GM10266 (cell line): Measurements from ENCODE around the gene ZNF786.
"Not testable (repeated sequence)": the region's sequence is repeated elsewhere in the genome, so short reads cannot be mapped to it uniquely, and the experiment has no call there.

Experiments used
- DNase-seq: peaks from one replicate; pipeline ENCODE4 v3.0.0; 2012; ENCODE audit errors: extremely low spot score
- TF ChIP-seq, protein P1 (sequence below): IDR thresholded peaks from 2 replicates; pipeline ENCODE4 v1.5.1; 2012; ENCODE audit warnings: mild to moderate bottlenecking, low read depth; ENCODE audit not compliant: control insufficient read depth, insufficient read depth; ENCODE audit errors: missing control alignments

The ZNF786 gene

DNA sequence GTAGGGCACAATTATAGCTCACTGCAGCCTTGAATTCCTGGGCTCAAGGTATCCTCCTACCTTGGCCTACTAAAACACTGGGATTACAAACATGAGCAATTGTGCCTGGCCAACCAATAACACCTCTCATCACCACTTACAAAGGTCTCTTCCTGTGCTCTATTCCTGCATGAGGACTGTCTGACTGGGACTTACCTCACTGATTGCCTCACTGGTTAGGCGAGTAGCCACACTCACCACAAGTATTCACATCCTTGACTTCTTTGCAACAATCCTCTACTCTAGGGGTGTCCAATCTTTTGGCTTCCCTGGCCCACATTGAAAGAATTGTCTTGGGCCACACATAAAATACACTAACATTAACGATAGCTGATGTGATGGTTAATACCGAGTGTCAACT, 39.6 kb downstream of the ZNF786 start:
- TF ChIP-seq, protein P1, sequence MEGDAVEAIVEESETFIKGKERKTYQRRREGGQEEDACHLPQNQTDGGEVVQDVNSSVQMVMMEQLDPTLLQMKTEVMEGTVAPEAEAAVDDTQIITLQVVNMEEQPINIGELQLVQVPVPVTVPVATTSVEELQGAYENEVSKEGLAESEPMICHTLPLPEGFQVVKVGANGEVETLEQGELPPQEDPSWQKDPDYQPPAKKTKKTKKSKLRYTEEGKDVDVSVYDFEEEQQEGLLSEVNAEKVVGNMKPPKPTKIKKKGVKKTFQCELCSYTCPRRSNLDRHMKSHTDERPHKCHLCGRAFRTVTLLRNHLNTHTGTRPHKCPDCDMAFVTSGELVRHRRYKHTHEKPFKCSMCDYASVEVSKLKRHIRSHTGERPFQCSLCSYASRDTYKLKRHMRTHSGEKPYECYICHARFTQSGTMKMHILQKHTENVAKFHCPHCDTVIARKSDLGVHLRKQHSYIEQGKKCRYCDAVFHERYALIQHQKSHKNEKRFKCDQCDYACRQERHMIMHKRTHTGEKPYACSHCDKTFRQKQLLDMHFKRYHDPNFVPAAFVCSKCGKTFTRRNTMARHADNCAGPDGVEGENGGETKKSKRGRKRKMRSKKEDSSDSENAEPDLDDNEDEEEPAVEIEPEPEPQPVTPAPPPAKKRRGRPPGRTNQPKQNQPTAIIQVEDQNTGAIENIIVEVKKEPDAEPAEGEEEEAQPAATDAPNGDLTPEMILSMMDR = no peak

DNA sequence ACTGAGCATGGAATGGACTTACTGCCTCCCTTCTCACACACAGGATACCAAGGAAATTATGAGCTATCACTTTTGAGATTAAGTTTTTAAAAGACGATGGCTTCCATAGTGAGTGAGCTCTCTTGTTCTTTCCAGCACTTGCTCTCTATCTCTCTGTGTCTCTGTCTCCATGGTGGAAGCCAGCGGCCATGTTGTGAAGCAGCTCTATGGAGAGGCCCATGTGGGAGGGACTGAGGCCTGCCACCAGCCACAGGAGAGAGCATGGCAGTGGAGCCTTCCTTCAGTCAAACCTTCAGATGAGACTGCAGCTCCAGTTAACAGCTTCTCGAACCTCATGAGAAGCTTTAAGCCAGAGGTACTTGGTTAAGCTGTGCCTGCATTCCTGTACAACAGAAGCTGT, 41.7 kb downstream of the ZNF786 start:
- no peak for DNase-seq
- TF ChIP-seq, protein P1 = no peak

More for the DNA sequence above, 39.6 kb downstream of the ZNF786 start:
- no peak for DNase-seq

DNA sequence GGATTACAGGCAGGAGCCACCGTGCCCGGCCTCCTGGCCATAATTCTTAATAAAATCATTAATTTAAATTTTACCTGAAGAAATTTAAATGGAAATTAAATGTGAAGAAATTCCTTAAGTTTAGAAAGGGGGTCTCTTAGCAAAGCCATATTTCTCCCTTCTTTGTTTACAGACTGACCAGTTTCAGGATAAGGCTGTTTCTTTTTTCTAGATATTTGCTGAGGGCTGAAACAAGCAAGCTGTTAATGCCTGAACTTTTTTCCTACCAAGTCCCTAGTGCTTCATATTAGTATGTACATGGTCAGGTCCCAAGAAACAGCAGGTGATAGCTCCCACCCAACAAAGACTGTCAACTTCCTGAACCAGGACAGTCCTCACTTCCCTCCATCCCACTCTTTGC, 44.1 kb downstream of the ZNF786 start:
- no peak for DNase-seq
- TF ChIP-seq, protein P1 = no peak

DNA sequence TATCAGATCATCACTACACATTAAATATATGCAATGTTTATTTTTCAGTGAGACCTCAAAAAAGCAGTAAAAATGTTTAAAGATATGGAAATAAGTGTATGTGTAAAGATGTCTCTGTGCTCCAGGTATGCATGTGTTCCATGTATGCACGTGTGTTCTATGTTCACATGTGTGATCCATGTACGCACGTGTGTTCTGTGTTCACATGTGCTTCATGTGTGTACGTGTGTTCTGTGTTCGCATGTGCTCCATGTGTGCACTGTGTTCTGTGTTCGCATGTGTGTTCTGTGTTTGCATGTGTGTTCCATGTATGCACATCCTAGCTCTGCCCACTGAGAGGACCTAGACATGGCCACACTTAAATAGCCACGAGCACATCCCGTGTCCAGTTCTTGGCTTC, 46.6 kb downstream of the ZNF786 start:
- TF ChIP-seq, protein P1 = no peak
- DNase-seq = no peak

DNA sequence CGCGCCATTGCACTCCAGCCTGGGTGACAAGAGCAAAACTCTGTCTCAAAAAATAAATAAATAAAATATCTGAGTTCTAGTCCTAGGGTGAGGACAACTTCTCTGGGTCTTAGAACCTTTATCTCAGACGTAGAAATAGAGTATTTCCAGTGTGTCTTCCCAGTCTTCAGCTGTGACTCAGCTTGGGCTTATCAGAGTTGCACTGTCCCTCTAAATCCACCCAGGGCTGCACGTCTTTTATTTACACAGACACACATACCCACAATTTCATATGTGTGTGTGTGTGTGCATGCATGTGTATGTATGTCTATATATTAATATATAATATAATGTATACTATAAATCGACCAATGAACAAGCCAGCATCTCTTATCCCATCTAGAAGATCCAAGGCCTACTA, 49.2 kb downstream of the ZNF786 start:
- TF ChIP-seq, protein P1 = no peak
- no peak for DNase-seq

DNA sequence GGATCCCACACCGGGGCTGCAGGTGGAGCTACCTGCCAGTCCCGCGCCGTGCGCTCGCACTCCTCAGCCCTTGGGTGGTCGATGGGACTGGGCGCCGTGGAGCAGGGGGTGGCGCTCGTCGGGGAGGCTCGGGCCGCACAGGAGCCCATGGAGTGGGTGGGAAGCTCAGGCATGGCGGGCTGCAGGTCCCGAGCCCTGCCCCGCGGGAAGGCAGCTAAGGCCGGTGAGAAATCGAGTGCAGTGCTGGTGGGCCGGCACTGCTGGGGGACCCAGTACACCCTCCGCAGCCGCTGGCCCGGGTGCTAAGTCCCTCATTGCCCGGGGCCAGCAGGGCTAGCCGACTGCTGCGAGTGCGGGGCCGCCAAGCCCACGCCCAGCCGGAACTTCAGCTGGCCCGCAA, 51.9 kb downstream of the ZNF786 start:
- not testable (repeated sequence) for DNase-seq

DNA sequence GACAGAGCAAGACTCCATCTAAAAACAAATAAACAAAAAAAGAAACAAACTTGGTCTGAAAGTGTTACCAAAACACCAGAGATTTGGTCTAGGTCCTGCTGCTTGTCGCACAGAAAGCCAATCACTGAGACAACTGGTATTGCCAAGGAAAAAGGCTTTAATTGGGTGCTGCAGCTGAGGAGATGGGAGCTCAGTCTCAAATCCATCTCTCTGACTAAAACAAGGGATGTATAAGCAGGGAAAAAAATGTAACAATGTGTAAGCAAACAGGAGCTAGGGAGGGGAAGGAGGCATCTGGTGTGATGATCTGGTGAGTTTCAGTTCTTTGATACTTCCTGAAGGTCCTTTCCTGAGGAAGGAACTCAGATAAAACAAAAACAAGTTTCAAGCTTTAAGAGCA, 53.8 kb downstream of the ZNF786 start:
- no peak for DNase-seq
- TF ChIP-seq, protein P1 = no peak

DNA sequence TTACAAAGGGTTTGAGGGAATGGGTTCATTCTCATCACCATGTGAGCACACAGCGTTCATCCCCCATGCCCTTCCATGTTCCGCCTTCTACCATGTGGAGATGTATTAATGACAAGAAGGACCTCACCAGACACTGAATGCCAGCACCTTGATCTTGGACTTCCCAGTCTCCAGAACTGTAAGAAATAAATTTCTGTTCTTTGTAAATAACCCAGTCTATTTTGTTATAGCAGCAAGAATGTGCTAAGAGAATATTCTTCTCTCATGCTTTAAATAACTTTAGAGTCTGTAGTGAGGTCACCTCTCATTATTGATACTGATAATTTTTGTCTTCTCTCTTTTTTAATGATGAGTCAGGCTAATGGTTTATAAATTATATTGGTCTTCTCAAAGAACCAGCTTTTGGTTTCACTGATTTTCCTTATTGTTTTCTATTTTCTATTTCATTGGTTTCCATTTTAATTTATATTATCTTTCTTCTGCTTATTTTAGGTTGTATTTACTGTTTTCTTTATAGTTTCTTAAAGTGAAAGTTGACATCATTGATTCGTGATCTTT, 59.1 kb downstream of the ZNF786 start:
- TF ChIP-seq, protein P1 = no peak
- DNase-seq = no peak

DNA sequence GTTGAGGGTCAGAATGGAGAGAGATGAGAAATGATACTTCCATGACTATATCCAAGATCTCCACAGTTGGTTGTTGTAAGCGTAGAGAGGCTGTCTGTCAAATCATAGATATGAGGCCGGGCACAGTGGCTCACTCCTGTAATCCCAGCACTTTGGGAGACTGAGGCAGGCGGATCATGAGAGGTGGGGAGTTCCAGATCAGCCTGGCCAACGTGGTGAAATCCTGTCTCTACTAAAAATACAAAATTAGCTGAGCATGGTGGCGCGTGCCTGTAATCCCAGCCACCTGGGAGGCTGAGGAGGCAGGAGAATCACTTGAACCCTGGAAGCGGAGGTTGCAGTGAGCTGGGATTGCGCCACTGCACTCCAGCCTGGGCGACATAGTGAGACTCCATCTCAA, 60.1 kb downstream of the ZNF786 start:
- not testable (repeated sequence) for DNase-seq
